22Rv1 (cell line): ENCODE results near the gene CCL22.
"Not testable (repeated sequence)": the region's sequence is repeated elsewhere in the genome, so short reads cannot be mapped to it uniquely, and the experiment has no call there.

Source experiments
- ZFX ChIP-seq: fragments of 450-650 bp; IDR thresholded peaks from 2 replicates; pipeline ENCODE4 v1.6.1; 2017; ENCODE audit warnings: antibody characterized with exemption, borderline replicate concordance
- TF ChIP-seq, protein P1 (sequence below): fragments of 450-650 bp; IDR thresholded peaks from 2 replicates; pipeline ENCODE4 v1.5.1; 2017; ENCODE audit warnings: mild to moderate bottlenecking

DNA sequence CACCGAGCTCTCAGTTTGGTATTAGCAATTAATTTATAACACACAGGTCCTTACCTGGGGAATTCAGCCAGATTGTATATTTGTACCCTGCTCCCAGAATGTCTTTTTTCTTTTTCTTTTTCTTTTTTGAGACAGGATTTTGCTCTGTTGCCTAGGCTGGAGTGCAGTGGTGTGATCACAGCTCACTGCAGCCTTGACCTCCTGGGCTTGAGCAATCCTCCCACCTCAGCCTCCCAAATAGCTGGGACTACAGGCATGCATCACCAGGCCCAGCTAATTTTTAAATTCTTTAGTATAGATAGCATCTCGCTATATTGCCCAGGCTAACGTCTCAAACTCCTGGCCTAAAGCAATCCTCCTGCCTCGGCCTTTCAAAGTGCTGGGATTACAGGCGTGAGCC is 14.5 kb upstream of the CCL22 start:
- TF ChIP-seq, protein P1, sequence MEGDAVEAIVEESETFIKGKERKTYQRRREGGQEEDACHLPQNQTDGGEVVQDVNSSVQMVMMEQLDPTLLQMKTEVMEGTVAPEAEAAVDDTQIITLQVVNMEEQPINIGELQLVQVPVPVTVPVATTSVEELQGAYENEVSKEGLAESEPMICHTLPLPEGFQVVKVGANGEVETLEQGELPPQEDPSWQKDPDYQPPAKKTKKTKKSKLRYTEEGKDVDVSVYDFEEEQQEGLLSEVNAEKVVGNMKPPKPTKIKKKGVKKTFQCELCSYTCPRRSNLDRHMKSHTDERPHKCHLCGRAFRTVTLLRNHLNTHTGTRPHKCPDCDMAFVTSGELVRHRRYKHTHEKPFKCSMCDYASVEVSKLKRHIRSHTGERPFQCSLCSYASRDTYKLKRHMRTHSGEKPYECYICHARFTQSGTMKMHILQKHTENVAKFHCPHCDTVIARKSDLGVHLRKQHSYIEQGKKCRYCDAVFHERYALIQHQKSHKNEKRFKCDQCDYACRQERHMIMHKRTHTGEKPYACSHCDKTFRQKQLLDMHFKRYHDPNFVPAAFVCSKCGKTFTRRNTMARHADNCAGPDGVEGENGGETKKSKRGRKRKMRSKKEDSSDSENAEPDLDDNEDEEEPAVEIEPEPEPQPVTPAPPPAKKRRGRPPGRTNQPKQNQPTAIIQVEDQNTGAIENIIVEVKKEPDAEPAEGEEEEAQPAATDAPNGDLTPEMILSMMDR: not testable (repeated sequence)
- TF ChIP-seq ZFX: not testable (repeated sequence)
